CD4-positive, alpha-beta memory T cell (primary cell): ENCODE data around the gene BRD1. TPM values are rescaled to one million over a fixed set of nuclear protein-coding genes. Genes with fewer than 3 reads are reported as not detected.

ENCODE experiments used
- polyA plus RNA-seq, 2 donors: library from polyadenylated mRNA; unstranded; fragments of 300-500 nt; fragmentation: Illumina TruSeq; gene quantifications; one replicate each; pipeline ENCODE4 v1.2.3, GENCODE V29; 2021
- total RNA-seq, 2 experiments: library from RNA; stranded (reverse); gene quantifications; one replicate each; pipeline ENCODE4 v1.2.3, GENCODE V29; 2021

Gene BRD1
- total and polyA plus RNA-seq, 4 experiments from 2014 or later: 0.94 to 88.1 (median 44.6) TPM

Other genes starting within 250 kb of the BRD1 start
- gene ZBED4, start 26.0 kb upstream of the BRD1 start, total RNA-seq: 10 to 100 TPM; 17.7 to 18.6 TPM
- 10 to 100 TPM in 1 of 2 donors, 1 to 10 TPM in 1; 6.7 to 10.0 TPM for gene ZBED4, start 26.0 kb upstream of the BRD1 start, polyA plus RNA-seq
- 10 to 100 TPM; 19.6 to 27.2 TPM for gene ALG12, start 90.6 kb upstream of the BRD1 start, total RNA-seq
- gene ALG12, start 90.6 kb upstream of the BRD1 start, polyA plus RNA-seq: 10 to 100 TPM; 16.9 to 19.0 TPM
- gene CRELD2, start 90.8 kb upstream of the BRD1 start, total RNA-seq: 10 to 100 TPM; 36.0 to 36.2 TPM
- 10 to 100 TPM; 40.2 to 46.1 TPM for gene CRELD2, start 90.8 kb upstream of the BRD1 start, polyA plus RNA-seq
- 10 to 100 TPM; 58.8 to 62.3 TPM for gene PIM3, start 132.9 kb upstream of the BRD1 start, total RNA-seq
- gene PIM3, start 132.9 kb upstream of the BRD1 start, polyA plus RNA-seq: 10 to 100 TPM; 48.1 to 49.7 TPM
- not detected for gene IL17REL, start 184.9 kb upstream of the BRD1 start, total RNA-seq
- not detected for gene IL17REL, start 184.9 kb upstream of the BRD1 start, polyA plus RNA-seq
- not detected for gene TTLL8, start 230.4 kb upstream of the BRD1 start, total RNA-seq
- gene TTLL8, start 230.4 kb upstream of the BRD1 start, polyA plus RNA-seq: not detected